Measurements from ENCODE around the gene DPP9.

GRCh38 chr19:4695224-4695731 lies 28.4 kb downstream of the DPP9 start:
- TF ChIP-seq CTCF (conservative IDR thresholded peaks at IDR 0.05; ENCODE audit: low read depth, low read length) (no peak), FOS (IDR thresholded peaks at IDR 0.05; ENCODE audit: low read depth, low read length) (no peak), POLR2A (IDR thresholded peaks at IDR 0.05; ENCODE audit: low read depth, low read length) (no peak), SMC3 (IDR thresholded peaks at IDR 0.05; ENCODE audit: low read depth, low read length) (no peak), RAD21 (IDR thresholded peaks at IDR 0.05; ENCODE audit: low read length) (no peak), USF2 (IDR thresholded peaks at IDR 0.05; ENCODE audit: low read depth, low read length) (no peak), ELK1 (IDR thresholded peaks at IDR 0.05; ENCODE audit: borderline replicate concordance, low read depth, low read length) (no peak)

All from IMR-90 (cell line).